ENCODE data around the gene PARD3B. TPM values are rescaled to one million over a fixed set of nuclear protein-coding genes. Genes with fewer than 3 reads are reported as not detected.

Gene PARD3B
- total RNA-seq, 2 experiments from 2014 or later, result 0.06 to 0.23 TPM

GRCh38 chr2:205390866-205391265, 845.6 kb downstream of the PARD3B start:
- ChIA-PET POLR2A (no interaction called here), CTCF (no interaction called here)

DNA sequence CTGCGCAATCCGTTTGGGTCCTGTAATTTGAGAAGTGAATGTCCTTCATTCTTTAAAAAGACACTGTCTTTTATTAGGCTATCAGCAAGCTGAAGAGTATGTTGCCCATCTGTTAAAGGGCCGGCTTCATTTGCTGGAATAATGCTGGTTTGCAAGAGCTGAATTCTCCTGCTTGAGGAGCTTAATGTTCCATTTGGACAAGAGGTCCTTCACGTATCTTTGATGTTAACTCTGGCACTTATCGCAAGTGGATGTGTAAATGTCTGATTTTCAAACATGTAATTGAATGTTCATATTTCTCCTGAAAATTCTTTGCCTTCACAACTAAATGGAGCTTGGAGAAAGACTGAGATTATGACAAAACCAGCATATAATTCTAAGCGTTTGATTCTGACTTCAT, 856.2 kb downstream of the PARD3B start:
- CTCF ChIA-PET, result no interaction called here

GRCh38 chr2:205402011-205402410, 856.7 kb downstream of the PARD3B start:
- ChIA-PET CTCF (no interaction called here), POLR2A (no interaction called here)

More for the DNA sequence above, 856.2 kb downstream of the PARD3B start:
- POLR2A ChIA-PET, result no interaction called here

GRCh38 chr2:205403244-205403825, 858.1 kb downstream of the PARD3B start:
- ChIA-PET CTCF (no interaction called here), POLR2A (no interaction called here)

GRCh38 chr2:205405194-205405593, 859.9 kb downstream of the PARD3B start:
- ChIA-PET POLR2A (no interaction called here), CTCF (no interaction called here)

DNA sequence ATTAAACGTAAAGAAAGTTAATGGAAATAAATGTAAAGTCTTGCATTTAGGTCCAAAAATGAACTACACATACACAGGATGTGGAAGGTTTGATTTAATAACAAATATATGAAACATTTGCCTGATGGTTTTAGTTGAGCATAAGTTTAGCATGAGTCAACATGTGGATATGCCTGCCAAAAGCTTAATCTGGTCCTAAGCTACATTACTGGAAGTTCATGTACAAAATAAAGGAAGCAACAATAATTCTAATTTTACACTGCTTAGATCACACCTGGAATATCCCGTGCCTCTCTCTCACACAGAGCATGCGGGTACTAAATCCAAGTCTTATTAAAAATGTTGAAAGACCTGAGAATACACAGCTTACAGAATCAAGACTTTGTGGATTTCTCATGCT, 860.5 kb downstream of the PARD3B start:
- POLR2A ChIA-PET, result no interaction called here

GRCh38 chr2:205407984-205408383, 862.7 kb downstream of the PARD3B start:
- ChIA-PET CTCF (no interaction called here), POLR2A (no interaction called here)

More for the DNA sequence above, 860.5 kb downstream of the PARD3B start:
- CTCF ChIA-PET, result no interaction called here

GRCh38 chr2:205408696-205409095, 863.4 kb downstream of the PARD3B start:
- CTCF ChIA-PET, result no interaction called here
- POLR2A ChIA-PET, result no interaction called here

DNA sequence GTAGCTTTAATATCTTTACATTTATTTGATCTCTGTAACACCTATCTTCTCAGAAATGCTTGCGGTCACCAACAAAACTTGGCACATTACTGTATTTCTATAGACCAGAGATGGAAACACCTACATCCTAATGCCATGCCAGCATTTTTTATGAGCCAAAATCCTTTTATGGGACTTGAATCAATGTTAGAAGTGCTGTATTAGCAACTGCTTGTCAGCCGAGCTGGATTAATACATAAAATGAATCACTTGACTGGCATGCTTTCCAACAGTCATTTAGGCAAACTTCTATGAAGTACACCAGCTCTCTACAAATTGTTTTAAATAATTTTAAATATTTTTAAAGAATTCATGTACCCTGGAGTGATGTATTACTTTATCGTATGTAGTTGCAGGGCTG, 864.1 kb downstream of the PARD3B start:
- ChIA-PET POLR2A (no interaction called here), CTCF (no interaction called here)

DNA sequence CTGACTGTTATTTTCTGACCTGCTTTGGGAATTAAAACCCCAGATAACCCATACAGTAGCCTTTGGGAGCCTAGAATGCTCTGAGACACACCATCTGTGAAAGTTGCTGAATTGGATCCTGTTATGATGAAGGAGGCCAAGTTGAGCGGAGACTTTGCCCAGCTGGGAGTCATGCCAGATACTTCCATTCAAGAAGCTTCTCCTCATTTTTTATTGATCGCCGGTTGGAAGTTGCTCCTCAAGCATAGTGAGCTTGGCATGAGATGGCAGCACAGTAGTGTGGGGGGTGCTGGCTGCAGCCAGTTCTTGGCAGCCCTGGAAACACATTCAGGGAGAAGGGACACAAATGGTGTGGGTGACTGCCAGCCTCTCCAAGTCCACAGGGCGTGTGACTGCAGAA, 866.3 kb downstream of the PARD3B start:
- POLR2A ChIA-PET, result no interaction called here

DNA sequence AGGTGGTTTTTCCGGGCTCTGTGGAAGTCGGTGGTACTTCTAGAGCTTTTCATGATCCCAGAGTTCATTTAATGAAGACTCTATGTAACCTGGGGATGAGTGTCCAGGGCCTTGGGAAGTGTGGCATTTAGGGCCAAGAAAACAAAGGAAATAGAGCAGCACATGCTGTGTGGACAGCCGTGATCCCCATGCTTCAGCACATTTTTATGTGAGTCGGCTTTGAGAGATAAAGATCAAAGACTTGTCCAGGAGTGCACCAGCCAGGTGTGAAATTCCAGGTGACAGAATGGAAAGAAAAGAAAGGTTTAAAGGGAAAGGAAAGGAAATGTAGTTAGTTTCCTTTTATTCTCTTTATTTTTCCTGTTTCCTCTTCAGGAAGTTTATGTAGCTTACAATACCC, 879.1 kb downstream of the PARD3B start:
- ChIA-PET POLR2A (no interaction called here), CTCF (no interaction called here)

More for the DNA sequence above, 866.3 kb downstream of the PARD3B start:
- CTCF ChIA-PET, result no interaction called here

- CTCF ChIA-PET, result interaction anchor here (0.7 kb wide), 1 partner anchor 297 kb away, joined by 4 read pairs; no protein-coding TSS in a partner anchor
- POLR2A ChIA-PET, result no interaction called here
These were observed 879.8 kb downstream of the PARD3B start for GRCh38 chr2:205425102-205425501.

GRCh38 chr2:205427112-205427511, 881.8 kb downstream of the PARD3B start:
- ChIA-PET POLR2A (no interaction called here), CTCF (no interaction called here)

- ChIA-PET CTCF (no interaction called here), POLR2A (no interaction called here)
These were observed 883.5 kb downstream of the PARD3B start for GRCh38 chr2:205428811-205429210.

DNA sequence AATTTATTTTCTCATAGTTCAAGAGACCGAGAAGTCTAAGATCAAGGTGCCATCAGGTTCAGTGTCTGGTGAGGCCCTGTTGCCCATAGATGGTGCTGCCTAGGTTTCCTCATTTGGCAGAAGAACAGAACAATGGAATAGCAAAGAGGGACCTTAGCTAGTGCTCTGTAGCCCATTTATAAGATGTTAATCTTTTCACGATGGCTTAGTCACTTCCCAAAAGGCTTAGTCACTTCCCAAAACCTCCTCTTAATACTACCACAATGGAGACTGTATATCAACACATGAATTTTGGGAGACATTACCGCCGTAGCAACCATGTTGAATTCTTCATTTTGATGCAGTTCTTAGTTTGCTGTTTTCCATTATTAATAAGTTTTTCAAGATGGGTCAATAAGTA, 890.7 kb downstream of the PARD3B start:
- POLR2A ChIA-PET, result no interaction called here

DNA sequence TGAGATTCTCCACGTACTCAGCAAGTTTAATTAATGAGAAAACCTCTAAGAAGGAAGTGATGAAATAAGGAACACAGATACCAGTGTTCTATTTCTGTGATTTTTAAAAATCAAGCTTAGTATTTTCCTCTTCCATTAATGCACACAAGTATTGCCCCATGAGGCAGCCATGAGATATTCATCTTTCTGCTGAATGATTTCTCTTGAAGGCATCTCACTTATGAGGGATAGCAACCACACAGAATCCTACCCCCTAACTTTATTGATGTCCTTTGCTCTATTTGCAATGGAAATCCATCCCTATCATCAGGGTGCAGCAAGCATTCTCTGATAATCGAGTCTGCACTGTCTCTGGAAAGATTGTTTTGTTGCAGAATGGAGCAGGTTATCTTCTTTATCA, 893.0 kb downstream of the PARD3B start:
- POLR2A ChIA-PET, result no interaction called here
- CTCF ChIA-PET, result no interaction called here

More for the DNA sequence above, 890.7 kb downstream of the PARD3B start:
- CTCF ChIA-PET, result interaction anchor here (0.6 kb wide), 1 partner anchor 245 kb away, joined by 3 read pairs; no protein-coding TSS in a partner anchor

DNA sequence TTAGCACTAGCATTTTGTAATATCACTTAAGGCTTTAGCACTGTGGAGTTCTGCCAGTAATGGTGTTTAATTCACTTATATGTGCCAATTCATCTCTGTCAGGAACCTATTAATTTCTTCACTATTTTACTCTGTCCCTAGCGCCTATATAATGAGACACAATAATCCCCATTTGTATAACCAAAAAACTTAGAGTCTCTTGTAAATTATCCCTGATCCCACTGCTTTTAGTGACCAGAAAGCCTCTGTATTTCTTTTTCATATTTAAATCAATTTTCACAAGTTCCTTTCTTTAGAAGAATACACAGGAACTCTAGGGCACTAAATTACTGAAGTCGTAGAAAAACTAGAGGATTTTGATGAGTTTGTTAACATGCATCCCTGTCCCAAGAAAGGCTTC, 894.3 kb downstream of the PARD3B start:
- CTCF ChIA-PET, result no interaction called here
- POLR2A ChIA-PET, result no interaction called here

GRCh38 chr2:205441524-205441923, 896.2 kb downstream of the PARD3B start:
- POLR2A ChIA-PET, result no interaction called here
- CTCF ChIA-PET, result no interaction called here

DNA sequence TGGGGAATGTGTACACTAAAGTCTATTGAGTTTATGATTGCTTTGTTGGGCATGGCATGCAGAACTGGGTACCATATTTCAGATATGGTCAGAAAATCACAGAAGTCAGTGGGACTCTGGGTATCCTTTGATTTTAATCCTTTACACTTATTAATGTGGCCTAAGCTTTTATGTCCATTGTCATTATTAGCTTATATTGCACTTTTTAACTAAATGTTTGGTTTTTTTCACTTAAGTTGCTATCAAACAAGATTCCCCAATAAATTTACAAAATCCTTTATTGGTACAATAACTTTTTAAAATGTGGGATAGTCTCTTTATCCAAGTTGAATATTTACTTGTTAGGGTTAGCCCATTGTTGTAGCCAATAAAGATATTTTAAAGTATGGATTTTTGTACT, 902.9 kb downstream of the PARD3B start:
- ChIA-PET CTCF (no interaction called here), POLR2A (no interaction called here)

DNA sequence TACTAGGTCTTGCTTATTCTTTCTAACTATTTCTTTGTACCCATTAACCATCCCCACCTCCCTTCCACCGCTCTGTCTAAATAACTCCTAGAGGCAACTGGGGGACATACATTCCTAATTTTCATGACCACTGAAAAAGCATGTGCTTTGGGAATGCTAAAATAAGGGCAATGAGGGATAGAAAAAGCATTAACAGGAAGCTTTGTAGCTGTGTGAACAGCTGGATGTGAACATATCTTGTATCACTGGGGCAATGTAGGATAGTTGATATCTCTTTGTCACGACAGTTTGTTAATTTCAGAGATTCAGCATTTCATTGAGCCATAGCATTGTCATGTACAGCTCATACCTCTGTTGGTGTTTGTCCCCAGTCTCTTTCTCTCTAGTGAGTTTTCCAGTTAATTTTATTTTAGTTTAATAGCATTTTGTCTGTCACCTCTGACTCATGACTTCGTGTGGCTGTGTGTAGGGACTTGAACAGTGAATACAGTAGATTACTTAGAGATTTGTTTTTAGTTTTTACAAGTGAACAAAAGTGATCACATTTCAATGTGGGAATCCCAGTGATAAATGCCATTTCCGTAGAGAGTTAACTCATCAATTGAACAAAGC, 906.7 kb downstream of the PARD3B start:
- ChIA-PET POLR2A (no interaction called here), CTCF (no interaction called here)

- CTCF ChIA-PET, result no interaction called here
- POLR2A ChIA-PET, result no interaction called here
These were observed 907.9 kb downstream of the PARD3B start for GRCh38 chr2:205453202-205453601.

DNA sequence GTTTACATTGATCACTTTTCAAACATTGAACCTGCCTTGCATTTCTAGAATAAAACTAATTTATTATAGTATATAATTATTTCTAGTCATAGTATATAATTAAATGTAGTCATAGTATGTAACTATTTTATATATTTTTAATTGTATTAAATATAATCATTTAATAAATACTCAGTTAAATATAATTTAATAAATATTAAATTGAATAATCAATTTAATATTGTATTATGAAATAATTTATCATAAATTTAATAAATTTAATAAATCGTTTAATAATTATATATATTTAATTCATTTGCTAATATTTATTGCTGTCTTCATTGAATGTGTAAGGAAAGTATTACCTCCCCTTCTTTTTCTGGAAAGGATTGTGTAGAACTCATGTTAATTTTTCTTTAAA, 911.4 kb downstream of the PARD3B start:
- POLR2A ChIA-PET, result no interaction called here
- CTCF ChIA-PET, result no interaction called here
